ENCODE data around the gene TPM2.

Gene TPM2

DNA sequence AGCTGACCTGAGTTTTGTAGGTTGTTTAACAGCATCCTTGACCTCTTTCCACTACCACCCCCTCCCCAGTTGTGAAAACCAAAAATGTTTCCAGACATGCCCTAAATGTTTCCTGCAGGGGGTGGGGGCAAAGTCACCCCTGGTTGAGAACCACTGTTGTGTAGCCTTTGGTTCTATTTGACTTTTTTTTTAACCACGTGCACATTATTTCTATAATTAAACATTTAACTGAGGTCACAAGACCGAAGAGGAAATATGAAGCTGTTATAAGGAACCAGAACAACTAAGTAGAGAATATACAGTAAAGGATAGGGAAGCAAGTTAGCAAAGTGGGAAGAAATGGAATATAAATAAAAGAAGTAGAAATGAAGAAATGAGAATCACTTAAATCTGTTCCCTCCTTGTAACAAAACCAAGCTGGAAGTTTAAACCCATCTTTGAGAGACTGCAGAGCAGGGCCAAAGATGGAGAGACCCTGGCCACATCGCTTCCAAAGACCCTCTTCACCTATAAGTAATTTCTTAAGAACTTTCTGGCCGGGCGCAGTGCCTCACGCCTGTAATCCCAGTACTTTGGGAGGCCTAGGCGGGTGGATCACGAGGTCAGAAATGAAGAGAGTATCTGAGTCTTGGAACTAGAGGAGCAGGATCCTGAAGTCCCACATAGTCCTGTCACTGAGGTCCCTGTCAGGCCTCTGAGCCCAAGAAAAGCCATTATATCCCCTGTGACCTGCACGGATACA lies 53.4 kb downstream of the TPM2 start:
- in situ Hi-C loops (cut with MboI; ENCODE audit: low sequenced_read_pairs): no loop called here

DNA sequence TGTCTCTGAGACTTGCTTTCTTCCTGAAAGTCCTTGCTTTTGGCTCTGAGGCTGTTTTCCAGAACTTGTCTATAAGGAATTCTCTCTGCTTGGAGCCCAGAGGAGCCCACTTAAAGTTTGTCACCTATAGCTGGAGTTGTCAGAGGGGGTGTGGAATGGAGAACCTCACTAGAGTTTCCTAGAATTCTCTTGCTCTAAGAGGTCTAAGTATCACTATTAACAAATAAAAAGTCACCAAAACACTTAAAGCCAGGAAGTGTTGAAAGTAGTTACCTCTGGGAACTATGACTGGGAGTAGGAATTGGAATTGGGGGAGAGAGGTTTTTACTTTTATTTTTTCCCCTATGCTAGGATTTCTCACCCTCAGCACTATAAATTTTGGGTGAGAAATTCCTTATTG lies 54.0 kb downstream of the TPM2 start:
- in situ Hi-C loops (cut with MboI; ENCODE audit: low sequenced_read_pairs): no loop called here
